Stomach (tissue), 9 donors: ENCODE results near the gene CALHM4. TPM values are rescaled to one million over a fixed set of nuclear protein-coding genes. Genes with fewer than 3 reads are reported as not detected.
A peak's percentile ranks its signal among the peaks of the same experiment; 100 is the strongest.

Experiments used
- DNase-seq, 2 donors: peaks; one replicate each; pipeline versions ENCODE4 v3.0.0 to v3.0.0-alpha.2; 2013 to 2019
- H3K27ac ChIP-seq, 5 donors: fragments of 200-600 bp in 4 of 5; sonication (generic) in 4 of 5; one replicate each; pipeline ENCODE4 v1.5.1; 2013 to 2019; ENCODE audit warnings: mild to moderate bottlenecking in 1 of 5, moderate library complexity in 1 of 5
- H3K27me3 ChIP-seq, 3 donors: fragments of 200-600 bp; sonication (generic); one replicate each; pipeline ENCODE4 v1.5.1; 2017 to 2019; ENCODE audit warnings: mixed run types in 1 of 3
- H3K36me3 ChIP-seq, 4 donors: fragments of 200-600 bp; sonication (generic); 1 replicate in 3 of 4; 2 replicates in 1 of 4; pipeline ENCODE4 v1.5.1; 2016 to 2019
- H3K4me1 ChIP-seq, 4 donors: fragments of 200-600 bp; sonication (generic); one replicate each; pipeline ENCODE4 v1.5.1; 2016 to 2019
- H3K4me3 ChIP-seq, 4 donors: fragments of 200-600 bp; sonication (generic) in 3 of 4; one replicate each; pipeline ENCODE4 v1.5.1; 2016 to 2019; ENCODE audit warnings: mild to moderate bottlenecking in 1 of 4
- H3K9me3 ChIP-seq, 4 donors: fragments of 200-600 bp; sonication (generic); one replicate each; pipeline ENCODE4 v1.5.1; 2016 to 2019
- CTCF ChIP-seq, 7 experiments: fragments of 450-650 bp in 4 of 7; fragments of 200-600 bp in 3 of 7; sonication (generic) in 3 of 7; IDR thresholded peaks; one replicate each; pipeline ENCODE4 v1.5.1; 2016 to 2019; ENCODE audit warnings: antibody characterized with exemption in 7 of 7, control low read depth in 2 of 7, mild to moderate bottlenecking in 1 of 7
- EP300 ChIP-seq: sonication (generic); formaldehyde crosslinking; IDR thresholded peaks from one replicate; pipeline ENCODE4 v1.6.1; 2017; ENCODE audit warnings: antibody characterized with exemption
- POLR2A ChIP-seq, 4 donors: fragments of 450-650 bp; IDR thresholded peaks; one replicate each; pipeline ENCODE4 v1.6.1; 2016; ENCODE audit warnings: antibody characterized with exemption in 4 of 4, control low read depth in 2 of 4, mild to moderate bottlenecking in 1 of 4, moderate library complexity in 1 of 4
- POLR2AphosphoS5 ChIP-seq, 3 donors: sonication (generic); formaldehyde crosslinking; IDR thresholded peaks; one replicate each; pipeline ENCODE4 v1.6.1; 2016; ENCODE audit warnings: antibody characterized with exemption in 3 of 3
- WGBS, 5 donors: extraction: QIAGEN DNeasy Blood & Tissue Kit in 3 of 5; methylation state at CpG; one replicate each; pipeline versions ENCODE4 v1.1.5 to v1.1.7; 2013 to 2018; 5-methylcytosine and 5-hydroxymethylcytosine counted together
- intact Hi-C: fragments of 100-400 bp; cut with DNase I; formaldehyde crosslinking; loops from one replicate; pipeline ENCODE4 v1.15.1; 2023; ENCODE audit warnings: low total_unique reads
- polyA plus RNA-seq, 3 donors: library from polyadenylated mRNA; stranded (reverse); fragments of 200-250 nt; gene quantifications; one replicate each; pipeline ENCODE4 v1.2.3, GENCODE V29; 2013
- total RNA-seq, 5 donors: library from RNA; depleted of rRNA; stranded (reverse); fragments of >200 nt; gene quantifications; one replicate each; pipeline versions ENCODE4 v1.1.0 to v1.2.3, GENCODE V29; 2014 to 2016
- donor health status: healthy with polysubstance abuse.
- donor health status: Bipolar disorder and iron deficiency.
- donor health status: healthy.

Gene CALHM4
- total and polyA plus RNA-seq, 8 donors = not detected

GRCh38 chr6:116570856-116571682 lies 17.5 kb downstream of the CALHM4 start, which contains the start of gene RWDD1:
Gene RWDD1, plus strand, starts transcription at chr6:116571504. Its CDS starts 79 bp downstream, at chr6:116571583.
- intact Hi-C loops = no loop called here
- H3K27me3 ChIP-seq = no peaks in the 10 kb centered on the region
- peaks cover 24 to 47% (median 28%) of the 10 kb centered on the region in 4 donors for H3K4me1 ChIP-seq
- H3K27ac ChIP-seq = peak within 1 kb of the TSS; percentile 86 to 93 (median 92)
- H3K9me3 ChIP-seq = no peaks in the 10 kb centered on the region
- peak in 3 of 7 experiments; percentile 15 to 43 (median 24) for TF ChIP-seq CTCF (IDR thresholded peaks at IDR 0.05)
- no peak for TF ChIP-seq EP300
- peak; percentile 73 to 93 (median 92) for TF ChIP-seq POLR2AphosphoS5 (IDR thresholded peaks at IDR 0.05)
- peak in 2 of 4 donors; percentile 56 to 60 for TF ChIP-seq POLR2A (IDR thresholded peaks at IDR 0.05)
- peak within 1 kb of the TSS; percentile 73 to 81 (median 76) for H3K4me3 ChIP-seq
- 0 to 1% (median 0%) methylated on average over 8 to 62 of the region's 62 CpGs for WGBS, 5 donors
- H3K36me3 ChIP-seq = peaks cover 0 to 15% (median 14%) of the 10 kb centered on the region in 4 donors
- DNase-seq = peak; percentile 99 to 100

- intact Hi-C loops = no loop called here
- Histone ChIP-seq H3K27me3 (no peaks in the 10 kb centered on the region), H3K27ac (peak overlapping the region; percentile 86 to 93 (median 92)), H3K4me1 (peaks cover 24 to 51% (median 28%) of the 10 kb centered on the region in 4 donors), H3K4me3 (peak overlapping the region; percentile 73 to 81 (median 76)), H3K36me3 (peaks cover 0 to 20% (median 20%) of the 10 kb centered on the region in 4 donors), H3K9me3 (no peaks in the 10 kb centered on the region)
- TF ChIP-seq POLR2A (IDR thresholded peaks at IDR 0.05) (no peak), CTCF (IDR thresholded peaks at IDR 0.05) (no peak), POLR2AphosphoS5 (IDR thresholded peaks at IDR 0.05) (no peak), EP300 (no peak)
- WGBS, 5 donors = 0% methylated on average over 11 to 12 of the region's 12 CpGs
- no peak for DNase-seq
These were observed 18.1 kb downstream of the CALHM4 start for GRCh38 chr6:116571683-116572000.

GRCh38 chr6:116572162-116572561 lies 18.6 kb downstream of the CALHM4 start:
- Histone ChIP-seq H3K27ac (peak overlapping the region in 4 of 5 donors; percentile 92 to 93 (median 92)), H3K36me3 (peaks cover 0 to 25% (median 24%) of the 10 kb centered on the region in 4 donors), H3K9me3 (no peaks in the 10 kb centered on the region), H3K4me3 (peak overlapping the region; percentile 73 to 81 (median 76)), H3K27me3 (no peaks in the 10 kb centered on the region), H3K4me1 (peaks cover 24 to 56% (median 28%) of the 10 kb centered on the region in 4 donors)
- no peak for TF ChIP-seq POLR2A (IDR thresholded peaks at IDR 0.05)
- no peak for TF ChIP-seq CTCF (IDR thresholded peaks at IDR 0.05)
- no peak for TF ChIP-seq EP300
- TF ChIP-seq POLR2AphosphoS5 (IDR thresholded peaks at IDR 0.05) = no peak
- WGBS, 5 donors = 1 to 3% (median 2%) methylated on average over 7 of the region's 7 CpGs
- DNase-seq = peak; percentile 34 to 69
- intact Hi-C loops = no loop called here

- Histone ChIP-seq H3K36me3 (peaks cover 0 to 38% (median 31%) of the 10 kb centered on the region in 4 donors), H3K27ac (no peak overlapping the region), H3K9me3 (no peaks in the 10 kb centered on the region), H3K4me1 (peaks cover 17 to 67% (median 30%) of the 10 kb centered on the region in 4 donors), H3K4me3 (no peak overlapping the region), H3K27me3 (no peaks in the 10 kb centered on the region)
- WGBS, 5 donors = 90 to 98% (median 94%) methylated on average over 2 of the region's 2 CpGs
- intact Hi-C loops = no loop called here
- no peak for DNase-seq
- TF ChIP-seq POLR2AphosphoS5 (IDR thresholded peaks at IDR 0.05) (no peak), EP300 (no peak), CTCF (IDR thresholded peaks at IDR 0.05) (no peak), POLR2A (IDR thresholded peaks at IDR 0.05) (no peak)
These were observed 21.7 kb downstream of the CALHM4 start for GRCh38 chr6:116575227-116575626.
